Motor neuron (in vitro differentiated cells): ENCODE data around the gene SC5D. TPM values are rescaled to one million over a fixed set of nuclear protein-coding genes. Genes with fewer than 3 reads are reported as not detected.

Experiments used
- ATAC-seq, 8 experiments: fragments of 200-7000 bp; cut with Tn5 transposase; replicated peaks in 6 of 8; 2 replicates each; pipeline ENCODE4 v1.8.0; 2021; ENCODE audit warnings: mild to moderate bottlenecking in 8 of 8, moderate library complexity in 8 of 8
- H3K27ac ChIP-seq, 2 donors: fragments of 250-450 bp; sonication (Bioruptor Pico); 2 replicates each; pipeline ENCODE4 v1.9.0; 2021; ENCODE audit warnings: antibody characterized with exemption in 2 of 2, mild to moderate bottlenecking in 2 of 2, moderate library complexity in 1 of 2
- H3K4me1 ChIP-seq, 2 donors: fragments of 250-450 bp; sonication (Bioruptor Pico); replicated peaks in 1 of 2; 2 replicates each; pipeline ENCODE4 v1.6.1; 2021; ENCODE audit warnings: antibody characterized with exemption in 2 of 2, mild to moderate bottlenecking in 2 of 2, moderate library complexity in 1 of 2
- H3K4me3 ChIP-seq, 5 donors: fragments of 250-450 bp; sonication (Bioruptor Pico); 2 replicates each; pipeline ENCODE4 v1.9.0; 2021; ENCODE audit warnings: antibody characterized with exemption in 5 of 5, mild to moderate bottlenecking in 5 of 5, moderate library complexity in 4 of 5
- WGBS, 10 experiments: fragments of 450-650 bp; shearing (Covaris generic); methylation state at CpG; one replicate each; pipeline ENCODE4 v1.0.0; 2022; 5-methylcytosine and 5-hydroxymethylcytosine counted together
- in situ Hi-C, 9 experiments: fragments of 400-800 bp; cut with MboI; loops; one replicate each; pipeline ENCODE4 v1.15.0; 2021; ENCODE audit warnings: low sequenced_read_pairs in 9 of 9, low pct_unique_long_range_greater_than_20kb in 2 of 9; ENCODE audit not compliant: unreplicated experiment in 9 of 9
- total RNA-seq, 8 experiments: library from RNA; unstranded; fragments of 300-600 nt; gene quantifications; 2 replicates each; pipeline versions ENCODE4 v1.2.3 to v1.2.4, GENCODE V29; 2022

SC5D gene, protein sequence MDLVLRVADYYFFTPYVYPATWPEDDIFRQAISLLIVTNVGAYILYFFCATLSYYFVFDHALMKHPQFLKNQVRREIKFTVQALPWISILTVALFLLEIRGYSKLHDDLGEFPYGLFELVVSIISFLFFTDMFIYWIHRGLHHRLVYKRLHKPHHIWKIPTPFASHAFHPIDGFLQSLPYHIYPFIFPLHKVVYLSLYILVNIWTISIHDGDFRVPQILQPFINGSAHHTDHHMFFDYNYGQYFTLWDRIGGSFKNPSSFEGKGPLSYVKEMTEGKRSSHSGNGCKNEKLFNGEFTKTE
- total RNA-seq = 10 to 100 TPM; 44.4 to 76.1 (median 55.1) TPM

DNA sequence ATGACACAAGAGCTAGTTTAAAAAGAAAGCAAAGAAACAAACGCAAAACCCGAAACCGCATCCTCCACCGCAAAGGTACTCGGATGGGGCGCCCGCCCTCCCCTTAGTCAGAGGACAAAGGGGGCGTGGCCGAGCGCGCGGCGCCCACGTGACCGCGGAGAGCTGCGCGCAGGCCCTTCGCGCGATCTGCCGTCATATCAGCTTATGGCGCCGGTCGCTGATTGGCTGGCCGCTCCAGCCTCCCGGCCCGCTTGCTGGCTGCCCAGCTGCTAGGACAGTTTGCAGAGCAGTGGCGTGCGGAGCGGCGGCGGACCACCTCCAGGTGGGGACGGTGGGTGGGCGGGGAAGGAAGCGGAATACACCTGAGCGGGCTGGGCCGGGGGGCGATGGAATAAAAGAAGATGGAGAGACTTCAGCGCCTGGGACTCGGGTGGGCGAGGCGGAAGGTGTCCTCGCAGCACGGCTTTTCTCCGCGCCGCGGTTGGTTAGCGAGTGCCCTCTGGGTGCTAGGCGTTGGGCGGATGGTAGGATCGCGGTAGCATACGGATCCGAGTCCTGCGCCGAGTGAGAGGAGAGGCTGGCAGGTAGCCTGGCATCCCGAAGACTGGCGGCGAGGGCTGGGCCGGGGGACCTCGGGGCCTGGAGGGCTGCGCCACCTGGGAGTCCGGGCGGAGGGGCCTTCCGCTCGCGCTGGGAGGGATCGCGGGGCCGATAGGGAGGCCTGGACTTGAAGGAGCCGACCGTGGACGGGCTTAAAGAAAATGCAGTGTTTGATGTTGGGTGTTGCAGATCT lies at the start of gene SC5D:
TSS of gene SC5D (plus strand) at position 277 of the 793 bp plus-strand sequence. CDS start 10,605 bp downstream, outside the sequence.
- 0 to 17% (median 0%) methylated on average over 1 to 26 of the region's 75 CpGs; no CpG with 5 or more reads in 5 of the 10 experiments for WGBS, 10 experiments
- peak; percentile 95 to 98 (median 98) for ATAC-seq
- in situ Hi-C loops = no loop called here

GRCh38 chr11:121244884-121245283 lies 47.7 kb upstream of the SC5D start:
- Histone ChIP-seq H3K27ac (no peak overlapping the region), H3K4me1 (peaks cover 10 to 12% of the 10 kb centered on the region in 2 donors), H3K4me3 (no peak overlapping the region)
- ATAC-seq = peak in 3 of 8 experiments; percentile 27 to 66 (median 58)
- in situ Hi-C loops = no loop called here
- WGBS, 10 experiments = 43 to 100% (median 65%) methylated on average over 1 to 10 of the region's 10 CpGs

More for the DNA sequence above, at the start of gene SC5D:
- peaks cover 2 to 26% of the 10 kb centered on the region in 2 donors for H3K4me1 ChIP-seq
- peak within 1 kb of the TSS; percentile 67 to 78 for H3K27ac ChIP-seq
- H3K4me3 ChIP-seq = peak within 1 kb of the TSS; percentile 56 to 84 (median 59)

DNA sequence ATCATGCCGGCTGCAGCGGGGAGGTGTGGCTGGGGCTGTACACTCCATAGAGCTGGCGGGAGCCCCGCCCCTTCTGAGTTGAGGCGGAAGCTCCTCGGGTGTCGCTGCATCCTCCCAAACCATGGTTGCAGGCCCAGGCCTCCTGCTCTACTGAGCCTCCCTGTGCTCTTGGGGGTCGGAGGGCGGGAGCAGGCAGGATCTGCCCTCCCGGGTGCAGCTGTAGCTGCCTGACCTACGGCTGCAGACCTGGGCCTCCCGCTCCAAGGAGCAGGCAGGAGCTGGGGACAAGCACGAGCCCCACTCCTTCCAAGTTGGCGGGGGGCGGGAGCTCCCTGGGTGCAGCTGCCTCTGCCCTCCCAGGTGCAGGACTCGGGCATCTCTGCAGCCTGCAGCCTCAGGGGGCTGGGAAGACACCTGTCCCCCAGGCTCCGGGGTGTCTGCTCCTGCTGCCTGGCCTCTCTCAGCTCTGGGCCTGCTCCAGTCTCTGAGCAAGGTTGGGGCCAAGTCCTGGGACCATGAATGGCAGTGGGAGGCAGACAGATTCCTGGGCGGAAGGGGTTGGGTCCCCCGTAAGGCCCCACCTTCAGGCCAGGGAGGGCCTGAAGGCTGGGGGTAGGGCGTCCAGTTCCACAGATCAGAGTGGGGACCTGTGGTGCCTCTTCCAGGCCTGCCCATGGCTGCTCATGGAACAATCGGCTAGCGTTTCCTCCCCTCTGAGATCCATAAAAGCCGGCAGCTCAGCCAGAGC lies 46.4 kb upstream of the SC5D start:
- Histone ChIP-seq H3K27ac (no peak overlapping the region), H3K4me1 (peaks cover 15 to 25% of the 10 kb centered on the region in 2 donors), H3K4me3 (no peak overlapping the region)
- 75 to 94% (median 79%) methylated on average over 1 to 6 of the region's 23 CpGs; no CpG with 5 or more reads in 6 of the 10 experiments for whole genome bisulfite sequencing, 10 experiments
- in situ Hi-C loops = no loop called here
- ATAC-seq = peak in 4 of 8 experiments; percentile 14 to 46 (median 30)

- Histone ChIP-seq H3K4me1 (peaks cover 11 to 27% of the 10 kb centered on the region in 2 donors), H3K27ac (no peak overlapping the region), H3K4me3 (no peak overlapping the region)
- WGBS, 10 experiments = 17 to 83% (median 50%) methylated on average over 1 to 2 of the region's 3 CpGs; no CpG with 5 or more reads in 5 of the 10 experiments
- in situ Hi-C loops = no loop called here
- ATAC-seq = no peak
Observed at GRCh38 chr11:121246769-121247035, 45.9 kb upstream of the SC5D start.

DNA sequence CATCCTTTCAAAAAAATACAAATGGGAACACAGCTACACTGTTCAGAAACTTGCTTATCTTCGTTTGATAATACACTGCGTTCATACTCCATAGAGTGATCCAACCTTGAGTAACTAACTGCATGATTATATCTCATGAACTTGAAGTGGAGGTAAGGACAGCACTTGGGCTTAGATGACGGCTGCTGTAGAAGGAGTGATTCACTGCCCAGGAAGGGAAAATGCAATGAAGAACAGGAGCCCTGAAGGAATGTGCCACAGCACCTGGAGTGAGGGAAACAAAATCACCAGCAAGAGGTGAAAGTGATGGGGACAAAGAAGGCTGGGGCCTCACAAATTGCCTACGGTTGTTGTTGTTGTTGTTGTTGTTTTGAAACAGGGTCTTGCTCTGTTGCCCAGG lies 44.1 kb upstream of the SC5D start:
- H3K4me1 ChIP-seq = peaks cover 8 to 25% of the 10 kb centered on the region in 2 donors
- 56 to 100% (median 98%) methylated on average over 1 to 3 of the region's 4 CpGs; no CpG with 5 or more reads in 2 of the 10 experiments for WGBS, 10 experiments
- no peak for ATAC-seq
- in situ Hi-C loops = no loop called here
- H3K27ac ChIP-seq = no peak overlapping the region
- H3K4me3 ChIP-seq = no peak overlapping the region

DNA sequence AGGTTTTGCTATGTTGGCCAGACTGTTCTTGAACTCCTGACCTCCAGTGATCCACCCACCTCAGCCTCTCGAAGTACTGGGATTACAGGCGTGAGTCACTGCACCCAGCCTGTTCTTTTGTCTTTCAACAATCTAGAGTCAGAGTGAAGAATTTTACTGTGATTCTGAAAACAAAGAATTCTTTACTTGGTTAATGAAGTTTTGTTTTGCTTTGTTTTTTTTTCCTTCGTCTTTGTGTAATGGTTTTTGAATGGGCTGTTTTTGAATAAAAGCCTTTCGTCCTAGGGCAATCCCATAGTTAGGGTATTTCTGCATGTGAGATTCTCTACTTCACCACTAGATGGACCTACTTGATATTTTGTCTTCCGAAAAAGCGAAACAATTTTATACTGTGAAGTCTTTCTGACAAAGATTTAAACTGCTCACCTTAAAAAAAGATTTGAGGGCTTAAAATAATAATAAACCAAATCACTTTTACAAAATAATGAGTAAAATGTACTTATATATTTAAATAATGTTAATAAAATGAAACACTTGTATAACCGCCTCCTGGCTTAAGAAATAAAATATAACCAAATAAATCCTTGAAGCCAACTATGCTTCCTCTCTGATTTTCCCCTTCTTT lies 43.4 kb upstream of the SC5D start:
- WGBS, 10 experiments = 13 to 62% (median 34%) methylated on average over 3 to 7 of the region's 7 CpGs
- in situ Hi-C loops = no loop called here
- ATAC-seq = peak in 7 of 8 experiments; percentile 25 to 94 (median 38)
- peaks cover 8 to 25% of the 10 kb centered on the region in 2 donors for H3K4me1 ChIP-seq
- H3K27ac ChIP-seq = no peak overlapping the region
- no peak overlapping the region for H3K4me3 ChIP-seq

GRCh38 chr11:121250843-121251242 lies 41.7 kb upstream of the SC5D start:
- ATAC-seq = peak in 3 of 8 experiments; percentile 32 to 47 (median 44)
- in situ Hi-C loops = no loop called here

GRCh38 chr11:121253951-121254350 lies 38.6 kb upstream of the SC5D start:
- no peak overlapping the region for H3K4me3 ChIP-seq
- in situ Hi-C loops = no loop called here
- ATAC-seq = no peak
- peaks cover 8 to 36% of the 10 kb centered on the region in 2 donors for H3K4me1 ChIP-seq
- H3K27ac ChIP-seq = no peak overlapping the region

More at GRCh38 chr11:121250843-121251242, 41.7 kb upstream of the SC5D start:
- H3K27ac ChIP-seq = peak overlapping the region in 1 of 2 donors; percentile 18
- H3K4me1 ChIP-seq = peaks cover 8 to 25% of the 10 kb centered on the region in 2 donors
- no peak overlapping the region for H3K4me3 ChIP-seq
- WGBS, 10 experiments = 69 to 100% (median 89%) methylated on average over 1 to 4 of the region's 4 CpGs; no CpG with 5 or more reads in 3 of the 10 experiments

DNA sequence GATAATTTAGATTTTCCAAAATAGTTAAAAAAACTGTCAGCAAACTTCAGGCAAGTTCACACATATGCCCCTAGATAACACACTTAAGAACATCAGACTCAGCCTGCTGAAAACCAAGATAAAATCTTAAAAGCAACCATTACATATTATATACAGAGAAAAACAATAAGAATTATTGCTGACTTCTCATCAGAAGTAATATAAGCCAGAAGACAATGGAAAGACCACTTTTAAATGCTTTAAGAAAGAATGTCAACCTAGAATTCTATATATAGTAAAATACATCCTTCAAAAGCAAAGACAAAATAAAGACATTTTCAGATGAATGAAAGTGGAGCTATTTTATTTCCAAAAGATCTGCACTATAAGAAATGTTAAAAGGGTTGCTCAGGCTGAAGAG lies 37.8 kb upstream of the SC5D start:
- Histone ChIP-seq H3K4me3 (no peak overlapping the region), H3K27ac (no peak overlapping the region), H3K4me1 (peaks cover 8 to 30% of the 10 kb centered on the region in 2 donors)
- no peak for ATAC-seq
- in situ Hi-C loops = no loop called here

GRCh38 chr11:121255473-121256125 lies 37.0 kb upstream of the SC5D start:
- no peak overlapping the region for H3K27ac ChIP-seq
- H3K4me3 ChIP-seq = no peak overlapping the region
- peaks cover 1 to 22% of the 10 kb centered on the region in 2 donors for H3K4me1 ChIP-seq
- 25 to 100% (median 50%) methylated on average over 1 to 2 of the region's 2 CpGs; no CpG with 5 or more reads in 5 of the 10 experiments for WGBS, 10 experiments
- in situ Hi-C loops = no loop called here
- ATAC-seq = no peak

- H3K27ac ChIP-seq = no peak overlapping the region
- H3K4me1 ChIP-seq = peaks cover 0 to 11% of the 10 kb centered on the region in 2 donors
- no peak overlapping the region for H3K4me3 ChIP-seq
- peak in 1 of 8 experiments; percentile 21 for ATAC-seq
- in situ Hi-C loops = no loop called here
Observed at GRCh38 chr11:121257289-121257688, 35.3 kb upstream of the SC5D start.

- WGBS, 10 experiments = 67 to 100% (median 90%) methylated on average over 1 of the region's 1 CpG; no CpG with 5 or more reads in 2 of the 10 experiments
- in situ Hi-C loops = no loop called here
- ATAC-seq = no peak
- H3K4me3 ChIP-seq = no peak overlapping the region
- H3K4me1 ChIP-seq = peaks cover 0 to 11% of the 10 kb centered on the region in 2 donors
- no peak overlapping the region for H3K27ac ChIP-seq
Observed at GRCh38 chr11:121257976-121258375, 34.6 kb upstream of the SC5D start.
